Smooth muscle cell of trachea (primary cell): ENCODE data around the gene DPH1. TPM values are rescaled to one million over a fixed set of nuclear protein-coding genes. Genes with fewer than 3 reads are reported as not detected.

Experiments
- total RNA-seq: library from RNA; depleted of rRNA; stranded (reverse); fragments of >200 nt; gene quantifications from 2 replicates; pipeline ENCODE4 v1.2.1, GENCODE V29; 2014

DPH1 gene
- 25.3 and 39.0 TPM in 2 replicates for total RNA-seq

DNA sequence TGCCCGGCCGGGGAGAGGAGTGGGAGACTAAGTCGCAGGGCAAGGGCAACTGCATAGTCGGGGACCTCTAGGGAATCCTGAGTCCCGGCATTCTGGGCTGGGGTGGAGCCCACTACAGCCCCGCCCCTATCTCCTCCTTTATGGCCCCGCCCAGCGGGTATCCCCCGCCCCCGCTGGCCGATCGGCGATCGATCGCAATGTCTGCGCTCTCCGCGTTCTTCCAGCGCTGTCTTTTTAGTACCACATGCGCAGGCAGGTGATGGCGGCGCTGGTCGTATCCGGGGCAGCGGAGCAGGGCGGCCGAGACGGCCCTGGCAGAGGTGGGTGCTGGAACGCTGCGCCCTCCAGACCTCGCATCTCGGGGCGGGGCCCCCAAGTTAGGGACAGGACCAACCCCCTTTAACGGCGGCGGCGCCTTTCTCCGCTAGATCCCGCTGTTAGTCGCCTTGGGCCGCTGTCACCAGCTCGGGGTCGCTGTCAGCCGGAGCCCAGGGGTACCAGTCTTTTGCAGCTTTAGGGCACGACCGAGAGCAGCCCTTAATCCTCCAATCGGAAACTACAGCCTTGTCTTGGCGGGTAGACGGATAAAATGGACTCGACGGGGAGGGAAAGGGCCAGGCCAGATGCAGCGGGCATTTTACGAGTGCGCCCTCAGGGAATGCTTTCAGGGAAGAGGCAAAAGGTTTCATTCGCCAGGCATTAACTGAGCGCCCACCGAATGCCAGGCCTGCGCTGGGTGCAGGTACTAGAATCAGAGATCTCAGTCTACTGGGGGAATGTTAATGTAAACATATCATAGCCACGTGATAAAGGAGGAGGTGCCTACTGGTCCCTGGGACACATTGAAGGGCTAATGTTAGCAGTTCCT is at the start of gene DPH1:
Gene DPH1, plus strand, starts transcription at position 243 of the 868 bp plus-strand sequence. Its CDS starts 17 bp downstream, at position 260.

DNA sequence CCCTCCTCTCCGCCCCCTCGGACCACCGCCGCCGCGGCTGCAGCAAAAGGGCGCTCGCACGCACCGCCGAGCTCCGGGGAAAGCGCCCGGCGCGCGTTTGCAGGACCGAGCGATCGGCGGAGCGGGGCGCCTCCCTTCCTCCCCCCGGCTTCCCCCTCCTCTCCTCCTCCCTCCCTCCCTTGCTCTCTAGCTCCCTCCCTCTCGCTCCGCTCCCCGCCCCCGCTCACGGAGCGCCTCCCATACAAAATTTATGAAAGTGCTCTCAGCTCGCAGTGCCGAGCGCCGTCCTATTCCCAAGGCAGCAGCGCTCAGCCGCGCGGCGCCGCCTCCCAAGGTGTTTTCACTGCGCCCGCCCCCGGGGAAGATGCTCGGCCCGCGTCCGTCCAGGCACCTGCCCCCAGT is 4.7 kb upstream of the DPH1 start, which contains the start of gene RTN4RL1:
Gene RTN4RL1, minus strand, starts transcription at position 115 of the 402 bp plus-strand sequence. CDS start 469 bp downstream, outside the sequence.

GRCh38 chr17:2041561-2042389 is 11.8 kb downstream of the DPH1 start, which contains the start of gene OVCA2:
Gene OVCA2 (plus strand): TSS chr17:2042022. CDS start chr17:2042048, 26 bp downstream.

GRCh38 chr17:2054512-2055291 is 24.7 kb downstream of the DPH1 start, which contains the start of gene HIC1:
Gene HIC1 (plus strand): TSS chr17:2055103. CDS start chr17:2056691, 1,588 bp downstream.

Other genes starting within 250 kb of the DPH1 start
- gene SMYD4, start 200.3 kb upstream of the DPH1 start, total RNA-seq = 7.9 and 10.4 TPM in 2 replicates
- 22.7 and 41.7 TPM in 2 replicates for gene RPA1, start 200.1 kb upstream of the DPH1 start, total RNA-seq
- 0.15 and 0.50 TPM in 2 replicates for gene RTN4RL1, start 4.8 kb upstream of the DPH1 start, total RNA-seq
- gene OVCA2, start 11.9 kb downstream of the DPH1 start, total RNA-seq = 49.6 and 56.9 TPM in 2 replicates
- gene HIC1, start 24.9 kb downstream of the DPH1 start, total RNA-seq = 61.8 and 98.9 TPM in 2 replicates